ENCODE measurements around the gene VPREB3. TPM values are rescaled to one million over a fixed set of nuclear protein-coding genes. Genes with fewer than 3 reads are reported as not detected.

The VPREB3 gene
- total and polyA plus RNA-seq, 7 donors, result 0.61 to 3.2 (median 0.85) TPM

GRCh38 chr22:23715806-23716375 lies 38.3 kb downstream of the VPREB3 start:
- WGBS, 3 donors, result 80 to 82% (median 81%) methylated on average over 18 of the region's 18 CpGs
- Histone ChIP-seq H3K27ac (peak overlapping the region; percentile 85), H3K36me3 (ENCODE audit: insufficient read depth in 1 of 2, low read depth in 1 of 2) (peaks cover 3 to 39% of the 10 kb centered on the region in 2 donors), H3K4me3 (peak overlapping the region; percentile 98), H3K4me1 (peaks cover 3% of the 10 kb centered on the region), H3K9me3 (no peaks in the 10 kb centered on the region), H3K27me3 (ENCODE audit: insufficient read depth in 3 of 3, low read length in 2 of 3) (no peaks in the 10 kb centered on the region)
- ATAC-seq (no peak), DNase-seq (no peak)
- intact Hi-C loops (cut with DNase I), result loop anchor here in 1 of 2 donors (5.0 kb wide), 1 partner anchor 34 kb away; no protein-coding TSS in a partner anchor
- TF ChIP-seq CTCF (IDR thresholded peaks at IDR 0.05), result no peak

- 80 to 84% (median 82%) methylated on average over 23 of the region's 23 CpGs for WGBS, 3 donors
- Histone ChIP-seq H3K27me3 (ENCODE audit: insufficient read depth in 3 of 3, low read length in 2 of 3) (no peaks in the 10 kb centered on the region), H3K9me3 (no peaks in the 10 kb centered on the region), H3K36me3 (ENCODE audit: insufficient read depth in 1 of 2, low read depth in 1 of 2) (peaks cover 3 to 49% of the 10 kb centered on the region in 2 donors), H3K27ac (no peak overlapping the region), H3K4me3 (no peak overlapping the region), H3K4me1 (peaks cover 3% of the 10 kb centered on the region)
- DNase-seq (no peak), ATAC-seq (peak in 2 of 4 donors; percentile 12 to 17)
- TF ChIP-seq CTCF (IDR thresholded peaks at IDR 0.05), result no peak
- intact Hi-C loops (cut with DNase I), result loop anchor here in 1 of 2 donors (5.0 kb wide), 1 partner anchor 33 kb away; no protein-coding TSS in a partner anchor
Measured at GRCh38 chr22:23714596-23715578, 39.3 kb downstream of the VPREB3 start.

- 89 to 96% (median 94%) methylated on average over 28 of the region's 28 CpGs for WGBS, 3 donors
- Histone ChIP-seq H3K9me3 (no peaks in the 10 kb centered on the region), H3K36me3 (ENCODE audit: insufficient read depth in 1 of 2, low read depth in 1 of 2) (peaks cover 3 to 58% of the 10 kb centered on the region in 2 donors), H3K4me3 (no peak overlapping the region), H3K27ac (no peak overlapping the region), H3K4me1 (peaks cover 3% of the 10 kb centered on the region), H3K27me3 (ENCODE audit: insufficient read depth in 3 of 3, low read length in 2 of 3) (no peaks in the 10 kb centered on the region)
- intact Hi-C loops (cut with DNase I), result no loop called here
- no peak for DNase-seq
- no peak for TF ChIP-seq CTCF (IDR thresholded peaks at IDR 0.05)
- no peak for ATAC-seq
Measured at GRCh38 chr22:23713696-23714595, 40.3 kb downstream of the VPREB3 start.

GRCh38 chr22:23712256-23712655 lies 42.0 kb downstream of the VPREB3 start:
- no peak for TF ChIP-seq CTCF (IDR thresholded peaks at IDR 0.05)
- no peak for ATAC-seq
- WGBS, 3 donors, result 88 to 92% (median 92%) methylated on average over 12 of the region's 12 CpGs
- Histone ChIP-seq H3K36me3 (ENCODE audit: insufficient read depth in 1 of 2, low read depth in 1 of 2) (peaks cover 7 to 75% of the 10 kb centered on the region in 2 donors), H3K4me3 (no peak overlapping the region), H3K4me1 (peaks cover 3% of the 10 kb centered on the region), H3K27me3 (ENCODE audit: insufficient read depth in 3 of 3, low read length in 2 of 3) (no peaks in the 10 kb centered on the region), H3K9me3 (no peaks in the 10 kb centered on the region), H3K27ac (no peak overlapping the region)
- intact Hi-C loops (cut with DNase I), result no loop called here
- DNase-seq, result no peak

Measured in psoas muscle (tissue), 8 donors.